ENCODE measurements around the gene ULBP1. TPM values are rescaled to one million over a fixed set of nuclear protein-coding genes. Genes with fewer than 3 reads are reported as not detected.

Gene ULBP1
- polyA plus RNA-seq, 1 experiment: 2.6 TPM

- Histone ChIP-seq H3K36me3 (ENCODE audit: control insufficient read depth, insufficient read depth, low read length) (no peaks in the 10 kb centered on the region), H3K4me3 (ENCODE audit: low read depth, low read length) (peak overlapping the region; percentile 53), H3K27me3 (ENCODE audit: control insufficient read depth, insufficient read depth, low read length) (peaks cover 22% of the 10 kb centered on the region)
- no peak for TF ChIP-seq CTCF (IDR thresholded peaks at IDR 0.05; ENCODE audit: insufficient read depth, low read depth, low read length)
- no peak for DNase-seq (ENCODE audit: low read depth)
- POLR2A ChIA-PET: interaction anchor here (0.7 kb wide), 1 partner anchor 321 kb away, joined by 3 read pairs; no protein-coding TSS in a partner anchor
- CTCF ChIA-PET: no interaction called here
These were observed 40.5 kb downstream of the ULBP1 start for GRCh38 chr6:150004101-150004782.

GRCh38 chr6:150004783-150005717, 41.3 kb downstream of the ULBP1 start:
- ChIA-PET CTCF (no interaction called here), POLR2A (interaction anchor here (0.7 kb wide), 1 partner anchor 320 kb away, joined by 3 read pairs; no protein-coding TSS in a partner anchor)
- Histone ChIP-seq H3K4me3 (ENCODE audit: low read depth, low read length) (peak overlapping the region; percentile 53), H3K27me3 (ENCODE audit: control insufficient read depth, insufficient read depth, low read length) (peaks cover 18% of the 10 kb centered on the region), H3K36me3 (ENCODE audit: control insufficient read depth, insufficient read depth, low read length) (no peaks in the 10 kb centered on the region)
- TF ChIP-seq CTCF (IDR thresholded peaks at IDR 0.05; ENCODE audit: insufficient read depth, low read depth, low read length): peak; percentile 37
- peak; percentile 19 for DNase-seq (ENCODE audit: low read depth)

DNA sequence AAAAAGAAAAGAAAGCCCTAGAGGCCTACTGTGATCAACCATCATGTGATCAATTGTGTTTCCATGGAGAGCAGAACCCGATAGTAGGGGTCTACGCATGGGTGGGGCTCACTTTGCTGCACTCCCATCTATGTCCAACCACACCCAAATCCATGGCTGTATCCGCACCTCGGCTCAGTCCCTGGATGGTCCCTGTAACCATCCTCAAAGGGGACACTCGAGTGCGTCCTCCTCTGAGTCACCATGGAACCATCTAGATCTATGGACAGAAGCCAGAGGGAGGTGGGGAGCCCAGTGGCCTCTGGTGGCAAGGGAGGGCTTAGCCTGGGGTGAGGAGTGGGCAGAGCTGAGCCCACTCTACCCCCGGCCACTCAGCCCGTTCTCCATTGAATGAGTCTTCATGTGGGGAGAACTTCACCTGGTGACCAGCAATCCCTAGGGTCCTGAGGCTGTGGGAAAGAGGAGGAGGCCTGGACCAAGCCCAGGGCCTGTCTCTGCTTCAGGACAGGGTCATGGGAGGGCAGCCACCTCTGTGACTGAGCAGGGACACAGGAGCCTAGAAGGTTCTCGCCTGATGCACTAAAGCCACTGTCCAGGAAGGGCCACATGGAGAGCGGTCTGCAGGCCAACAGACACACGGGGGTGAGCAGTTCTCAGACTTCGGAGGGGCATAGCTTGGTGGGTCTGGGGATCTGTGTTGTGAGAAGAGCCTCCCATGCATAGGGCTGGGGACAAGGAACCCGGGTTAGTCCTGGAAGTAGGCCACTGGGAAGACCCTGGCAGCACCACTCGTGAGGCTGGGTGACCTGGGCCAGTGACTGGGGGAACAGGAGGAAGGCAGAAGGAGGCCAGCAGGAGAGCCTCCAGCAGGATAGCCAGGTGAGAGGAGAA, 42.3 kb downstream of the ULBP1 start:
- H3K36me3 ChIP-seq (ENCODE audit: control insufficient read depth, insufficient read depth, low read length): no peaks in the 10 kb centered on the region
- H3K4me3 ChIP-seq (ENCODE audit: low read depth, low read length): peak overlapping the region; percentile 53; the same call in 1 of the 2 replicates
- DNase-seq (ENCODE audit: low read depth): no peak
- no peak for TF ChIP-seq CTCF (IDR thresholded peaks at IDR 0.05; ENCODE audit: insufficient read depth, low read depth, low read length)
- CTCF ChIA-PET: interaction anchor here (1.2 to 1.4 kb wide), 2 partner anchors 10 to 65 kb away, joined by 3 to 4 read pairs; no protein-coding TSS in a partner anchor
- H3K27me3 ChIP-seq (ENCODE audit: control insufficient read depth, insufficient read depth, low read length): peaks cover 15% of the 10 kb centered on the region
- POLR2A ChIA-PET: no interaction called here

GRCh38 chr6:150006961-150007464, 43.3 kb downstream of the ULBP1 start:
- CTCF ChIA-PET: interaction anchor here (0.6 to 2.2 kb wide), 9 partner anchors 10 to 575 kb away, joined by 3 to 6 read pairs (median 3); no protein-coding TSS in a partner anchor
- H3K4me3 ChIP-seq (ENCODE audit: low read depth, low read length): no peak overlapping the region
- POLR2A ChIA-PET: no interaction called here

More at GRCh38 chr6:150006961-150007464, 43.3 kb downstream of the ULBP1 start:
- Histone ChIP-seq H3K36me3 (ENCODE audit: control insufficient read depth, insufficient read depth, low read length) (no peaks in the 10 kb centered on the region), H3K27me3 (ENCODE audit: control insufficient read depth, insufficient read depth, low read length) (peaks cover 16% of the 10 kb centered on the region)
- TF ChIP-seq CTCF (IDR thresholded peaks at IDR 0.05; ENCODE audit: insufficient read depth, low read depth, low read length): peak; percentile 62
- DNase-seq (ENCODE audit: low read depth): no peak

Measured in BJ (cell line).